Urinary bladder (tissue), 4 donors: Measurements from ENCODE around the gene SPG7. TPM values are rescaled to one million over a fixed set of nuclear protein-coding genes. Genes with fewer than 3 reads are reported as not detected.

Experiments used
- DNase-seq: peaks from one replicate; pipeline ENCODE4 v3.0.0-alpha.2; 2015; ENCODE audit errors: extremely low spot score
- H3K27ac ChIP-seq: one replicate; pipeline ENCODE4 v1.5.1; 2013; ENCODE audit warnings: low read depth, mild to moderate bottlenecking, moderate library complexity
- H3K36me3 ChIP-seq: one replicate; pipeline ENCODE4 v1.6.1; 2013; ENCODE audit warnings: mild to moderate bottlenecking, moderate library complexity; ENCODE audit not compliant: insufficient read depth
- H3K4me1 ChIP-seq: one replicate; pipeline ENCODE4 v1.6.1; 2013; ENCODE audit warnings: mild to moderate bottlenecking, moderate library complexity; ENCODE audit not compliant: insufficient read depth
- H3K4me3 ChIP-seq: one replicate; pipeline ENCODE4 v1.5.1; 2013; ENCODE audit warnings: low read depth, low read length
- WGBS: extraction: QIAGEN DNeasy Blood & Tissue Kit; methylation state at CpG from one replicate; pipeline ENCODE4 v1.1.7; 2013; 5-methylcytosine and 5-hydroxymethylcytosine counted together
- polyA plus RNA-seq: library from polyadenylated mRNA; stranded (reverse); fragments of 200-250 nt; gene quantifications from one replicate; pipeline ENCODE4 v1.2.3, GENCODE V29; 2013
- total RNA-seq: library from RNA; depleted of rRNA; stranded (reverse); fragments of >200 nt; gene quantifications from one replicate; pipeline ENCODE4 v1.2.3, GENCODE V29; 2014
- donor health status: healthy with polysubstance abuse.
- donor health status: healthy.

The SPG7 gene
- total and polyA plus RNA-seq, 2 donors: 77.8 to 85.4 TPM

DNA sequence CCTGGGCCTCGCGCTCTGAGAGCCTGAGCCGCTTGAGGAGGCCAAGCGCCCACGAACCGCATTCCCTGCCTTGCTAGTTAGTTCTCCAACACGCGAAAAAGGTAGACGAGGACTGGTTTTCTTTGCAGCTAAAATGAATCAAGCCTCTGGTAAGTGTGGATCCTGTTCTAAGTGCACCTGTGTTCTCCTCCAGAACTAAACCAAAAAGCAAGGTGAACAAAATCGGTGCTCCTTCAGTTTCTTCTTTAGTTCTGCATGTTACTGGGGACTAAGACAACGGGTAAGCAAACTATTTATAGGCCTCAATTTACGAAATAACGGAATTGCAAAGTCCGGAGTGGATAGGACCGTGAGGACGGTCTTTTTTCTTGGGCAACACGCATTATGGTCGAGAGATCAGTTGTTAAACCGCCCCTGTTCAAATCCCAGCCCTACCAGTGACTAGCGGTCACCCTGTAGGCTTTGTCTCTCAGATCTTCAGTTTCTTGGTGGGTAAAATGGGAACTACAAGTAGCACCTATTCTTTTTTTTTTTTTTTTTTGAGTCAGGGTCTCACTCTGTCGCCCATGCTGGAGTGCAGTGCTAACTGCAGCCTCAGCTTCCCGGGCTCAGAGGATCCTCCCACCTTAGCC lies 16.8 kb upstream of the SPG7 start:
- 2% methylated on average over 22 of the region's 22 CpGs for WGBS
- Histone ChIP-seq H3K27ac (peak overlapping the region; percentile 84), H3K4me1 (no peaks in the 10 kb centered on the region), H3K4me3 (peak overlapping the region; percentile 68), H3K36me3 (no peaks in the 10 kb centered on the region)
- no peak for DNase-seq

GRCh38 chr16:89491974-89492687 lies 16.1 kb upstream of the SPG7 start:
- DNase-seq: no peak
- Histone ChIP-seq H3K27ac (no peak overlapping the region), H3K36me3 (no peaks in the 10 kb centered on the region), H3K4me3 (peak overlapping the region; percentile 68), H3K4me1 (no peaks in the 10 kb centered on the region)
- WGBS: 83% methylated on average over 24 of the region's 24 CpGs

GRCh38 chr16:89493776-89494175 lies 14.4 kb upstream of the SPG7 start:
- 65% methylated on average over 5 of the region's 5 CpGs for WGBS
- no peak for DNase-seq
- Histone ChIP-seq H3K27ac (no peak overlapping the region), H3K36me3 (no peaks in the 10 kb centered on the region), H3K4me3 (no peak overlapping the region), H3K4me1 (no peaks in the 10 kb centered on the region)

- 74% methylated on average over 3 of the region's 3 CpGs for WGBS
- no peak overlapping the region for H3K4me3 ChIP-seq
- no peak for DNase-seq
- H3K27ac ChIP-seq: no peak overlapping the region
- H3K36me3 ChIP-seq: no peaks in the 10 kb centered on the region
- H3K4me1 ChIP-seq: no peaks in the 10 kb centered on the region
Observed at GRCh38 chr16:89495121-89495520, 13.1 kb upstream of the SPG7 start.

DNA sequence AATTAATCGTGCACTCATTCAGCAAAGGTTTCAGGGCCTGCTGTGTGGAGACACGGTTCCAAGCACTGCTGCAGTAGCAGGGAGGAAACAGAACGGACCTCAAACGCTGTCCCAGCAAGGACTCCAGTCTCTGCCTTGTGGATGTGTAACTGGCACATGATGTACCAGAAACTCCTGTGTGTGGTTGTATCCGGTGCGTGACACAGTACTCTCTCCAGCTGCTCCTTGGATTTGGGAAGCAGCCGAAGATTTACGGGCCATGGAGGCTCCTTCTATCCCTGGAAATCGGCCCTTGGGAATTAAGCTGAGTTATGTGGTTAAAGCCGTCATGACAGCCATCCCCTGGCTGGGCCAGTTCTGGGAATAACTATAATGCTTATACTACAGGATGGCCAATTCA lies 9.4 kb upstream of the SPG7 start:
- DNase-seq: no peak
- H3K27ac ChIP-seq: no peak overlapping the region
- 50% methylated on average over 10 of the region's 10 CpGs for WGBS
- H3K4me1 ChIP-seq: no peaks in the 10 kb centered on the region
- no peak overlapping the region for H3K4me3 ChIP-seq
- H3K36me3 ChIP-seq: no peaks in the 10 kb centered on the region

DNA sequence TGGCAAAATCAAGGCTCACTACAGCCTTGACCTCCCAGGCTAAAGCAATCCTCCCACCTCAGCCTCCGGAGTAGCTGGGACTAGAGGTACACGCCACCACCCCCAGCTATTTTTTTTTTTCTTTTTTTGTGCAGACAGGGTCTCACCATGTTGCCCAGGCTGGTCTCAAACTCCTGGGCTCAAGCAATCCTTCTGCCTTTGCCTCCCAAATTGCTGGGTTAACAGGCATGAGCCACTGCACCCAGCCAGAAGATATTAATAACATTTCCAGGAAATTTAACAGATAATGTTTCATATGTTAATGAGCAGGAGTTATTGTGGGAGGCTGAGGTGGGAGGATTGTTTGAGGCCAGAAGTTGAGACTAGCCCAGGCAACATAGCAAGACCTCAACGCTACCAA lies 8.4 kb upstream of the SPG7 start:
- 93% methylated on average over 3 of the region's 3 CpGs for WGBS
- H3K27ac ChIP-seq: no peak overlapping the region
- no peak for DNase-seq
- no peaks in the 10 kb centered on the region for H3K36me3 ChIP-seq
- no peak overlapping the region for H3K4me3 ChIP-seq
- no peaks in the 10 kb centered on the region for H3K4me1 ChIP-seq

DNA sequence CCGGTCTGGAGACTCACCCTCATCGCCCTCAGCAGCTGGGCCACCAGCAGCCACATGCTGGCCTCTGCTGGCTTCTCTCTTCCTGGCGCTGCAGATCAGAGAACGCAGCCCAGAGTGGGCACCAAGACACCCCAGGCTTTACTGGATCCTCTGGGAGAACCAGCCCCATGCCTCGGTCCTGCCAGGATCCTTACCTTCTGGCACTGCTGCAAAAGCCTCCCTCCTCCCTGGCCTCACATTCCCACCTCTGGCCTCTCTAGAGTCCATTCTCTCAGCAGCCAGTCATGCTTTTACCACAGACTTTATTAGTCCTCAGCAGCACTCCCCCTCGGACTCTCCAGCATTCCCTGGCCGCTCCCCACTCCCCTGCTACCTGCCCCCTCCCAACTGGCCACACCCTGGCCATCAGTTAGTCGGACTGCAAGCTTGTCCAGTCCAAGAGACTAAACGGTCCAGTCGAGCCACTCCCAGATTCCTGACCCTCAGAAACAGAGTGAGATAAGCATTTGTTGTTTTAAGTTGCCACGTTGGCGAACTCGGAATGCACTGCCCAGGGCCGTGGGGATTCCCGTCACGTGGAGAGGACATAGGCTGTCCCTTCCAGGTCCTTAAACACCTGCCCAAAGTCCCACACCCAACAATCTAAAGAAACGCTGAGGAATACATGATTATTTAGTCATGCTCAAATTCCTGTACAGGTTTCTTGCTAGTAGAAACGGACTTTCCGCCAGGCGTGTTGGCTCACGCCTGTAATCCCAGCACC lies 5.9 kb upstream of the SPG7 start:
- Histone ChIP-seq H3K4me1 (no peaks in the 10 kb centered on the region), H3K27ac (no peak overlapping the region), H3K4me3 (no peak overlapping the region), H3K36me3 (no peaks in the 10 kb centered on the region)
- 53% methylated on average over 21 of the region's 21 CpGs for WGBS
- DNase-seq: no peak

DNA sequence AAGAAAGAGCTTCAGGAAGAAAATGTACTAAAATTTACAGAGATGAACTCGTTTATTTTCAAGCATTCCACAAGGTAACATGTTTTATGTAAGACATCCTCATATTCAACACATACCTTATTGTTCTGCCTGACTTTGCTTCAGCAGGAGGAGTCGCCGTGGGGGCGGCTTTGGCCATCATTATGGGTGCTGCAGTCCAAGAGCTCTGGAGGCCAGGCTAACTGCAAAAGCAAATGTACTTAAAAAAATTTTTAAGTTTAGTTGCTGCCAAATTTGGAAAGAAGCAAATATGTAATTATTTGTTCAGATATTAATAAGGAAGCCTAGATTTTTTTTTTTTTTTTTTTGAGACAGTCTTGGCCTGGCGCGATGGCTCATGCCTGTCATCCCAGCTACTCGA lies 4.1 kb upstream of the SPG7 start:
- Histone ChIP-seq H3K4me3 (no peak overlapping the region), H3K27ac (no peak overlapping the region), H3K4me1 (no peaks in the 10 kb centered on the region), H3K36me3 (no peaks in the 10 kb centered on the region)
- 81% methylated on average over 7 of the region's 7 CpGs for WGBS
- DNase-seq: no peak

DNA sequence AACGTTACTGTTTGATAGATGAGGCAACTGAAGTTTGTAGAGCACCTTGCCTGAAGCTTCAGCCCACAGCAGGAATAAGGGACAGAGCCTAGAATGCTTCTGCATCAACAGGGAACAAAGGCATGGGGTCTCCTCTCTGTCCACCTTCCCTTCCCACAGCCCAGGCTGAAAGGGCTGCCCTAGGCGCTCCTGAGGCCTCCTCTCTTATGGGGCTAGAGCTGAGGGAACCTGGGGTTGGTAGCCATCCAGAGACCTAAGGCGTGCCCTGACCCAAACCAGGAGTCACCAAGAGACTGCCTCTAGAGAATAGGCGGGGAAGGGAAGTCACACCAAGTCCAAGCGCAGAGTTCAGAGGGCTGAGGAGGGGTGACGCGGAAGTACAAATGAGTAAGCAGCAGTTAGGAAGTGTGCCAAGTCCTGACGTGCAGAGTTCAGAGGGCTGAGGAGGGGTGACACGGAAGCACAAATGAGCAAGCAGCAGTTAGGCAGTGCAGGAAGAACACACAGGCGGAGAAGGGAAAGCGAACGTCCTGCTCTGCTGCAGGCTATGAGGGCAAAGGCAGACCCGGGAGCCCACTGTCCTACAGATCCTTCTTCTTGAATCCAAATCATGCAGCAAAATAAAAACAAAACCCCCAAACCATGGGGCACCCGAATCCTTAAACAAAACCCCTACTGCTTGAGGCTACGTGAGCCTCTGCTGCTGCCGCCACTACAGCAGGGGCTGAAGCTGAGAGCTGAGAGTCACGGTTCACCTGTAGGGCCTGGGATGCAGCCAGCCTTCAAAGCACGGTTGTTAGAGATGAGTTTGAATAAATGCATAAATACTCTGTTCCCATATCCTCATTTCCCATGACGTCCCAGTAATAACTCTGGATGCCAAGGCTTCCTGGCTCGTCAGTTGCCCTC lies 2.7 kb upstream of the SPG7 start:
- peak overlapping the region; percentile 68 for H3K27ac ChIP-seq
- no peak overlapping the region for H3K4me3 ChIP-seq
- H3K36me3 ChIP-seq: no peaks in the 10 kb centered on the region
- WGBS: 44% methylated on average over 20 of the region's 20 CpGs
- H3K4me1 ChIP-seq: no peaks in the 10 kb centered on the region
- DNase-seq: no peak

DNA sequence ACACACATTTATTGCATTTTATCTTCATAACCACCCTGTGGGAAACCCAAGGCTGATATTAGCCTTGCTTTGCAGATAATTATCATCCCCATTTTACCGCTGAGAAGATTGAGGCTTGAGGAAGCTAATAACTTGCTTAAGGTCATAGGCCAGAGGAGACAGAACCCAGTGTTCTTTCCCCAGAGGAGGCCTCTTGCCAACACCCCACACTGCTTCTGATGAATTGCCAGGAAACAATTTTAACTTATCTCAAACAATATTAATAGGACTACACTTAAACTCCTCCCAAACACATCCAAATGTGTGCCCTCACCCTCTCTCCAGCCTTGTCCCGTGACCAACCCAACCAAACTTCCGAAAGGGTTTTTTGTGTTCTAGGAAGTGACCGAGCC lies 2.1 kb upstream of the SPG7 start:
- peak overlapping the region; percentile 13 for H3K27ac ChIP-seq
- H3K4me1 ChIP-seq: no peaks in the 10 kb centered on the region
- H3K36me3 ChIP-seq: no peaks in the 10 kb centered on the region
- DNase-seq: no peak
- H3K4me3 ChIP-seq: no peak overlapping the region
- 75% methylated on average over 4 of the region's 4 CpGs for WGBS

GRCh38 chr16:89506791-89507191 lies 1.4 kb upstream of the SPG7 start:
- H3K4me1 ChIP-seq: no peaks in the 10 kb centered on the region
- WGBS: 47% methylated on average over 15 of the region's 15 CpGs
- no peak overlapping the region for H3K4me3 ChIP-seq
- H3K27ac ChIP-seq: peak overlapping the region; percentile 47
- no peaks in the 10 kb centered on the region for H3K36me3 ChIP-seq
- DNase-seq: no peak

DNA sequence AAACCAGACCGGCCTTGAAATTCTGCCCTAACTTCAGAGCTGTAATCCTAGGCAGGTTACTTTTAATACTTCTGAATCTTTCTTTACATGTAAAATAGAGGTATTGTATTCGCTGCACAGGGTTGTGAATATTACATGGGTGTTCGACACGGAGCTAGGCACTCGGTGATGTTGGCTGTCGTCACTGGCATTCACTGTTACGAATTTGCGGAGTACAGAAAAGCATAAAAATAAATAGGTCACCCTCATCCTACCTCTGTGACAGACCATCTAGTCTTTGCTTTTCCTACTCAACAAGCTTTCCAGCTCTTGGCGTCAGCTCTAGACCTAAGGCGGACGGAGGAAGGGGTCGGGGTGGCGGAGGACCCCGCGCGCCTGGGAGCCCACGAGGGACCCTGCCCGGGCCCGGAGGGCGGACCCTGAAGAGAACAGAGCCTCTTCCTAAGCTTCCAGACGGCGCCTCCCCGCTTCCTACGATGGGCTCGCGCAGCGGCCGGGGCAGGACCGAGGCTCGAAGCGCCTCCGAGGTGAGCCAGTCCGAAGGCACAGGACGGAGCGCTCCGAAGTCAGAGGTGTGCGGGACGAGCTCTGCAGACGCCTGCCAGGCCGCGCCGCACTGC lies 879 bp upstream of the SPG7 start:
- 6% methylated on average over 42 of the region's 42 CpGs for WGBS
- H3K27ac ChIP-seq: peak overlapping the region; percentile 84
- H3K4me1 ChIP-seq: no peaks in the 10 kb centered on the region
- no peaks in the 10 kb centered on the region for H3K36me3 ChIP-seq
- peak overlapping the region; percentile 81 for H3K4me3 ChIP-seq
- no peak for DNase-seq

- H3K36me3 ChIP-seq: no peaks in the 10 kb centered on the region
- no peak overlapping the region for H3K27ac ChIP-seq
- H3K4me1 ChIP-seq: no peaks in the 10 kb centered on the region
- WGBS: 90% methylated on average over 9 of the region's 9 CpGs
- no peak overlapping the region for H3K4me3 ChIP-seq
- DNase-seq: no peak
Observed at GRCh38 chr16:89510526-89510925, 2.3 kb downstream of the SPG7 start.
